ENCODE results near the gene SMIM26. TPM values are rescaled to one million over a fixed set of nuclear protein-coding genes. Genes with fewer than 3 reads are reported as not detected.

The SMIM26 gene
- total RNA-seq, 1 experiment from 2014 or later = 105 TPM

DNA sequence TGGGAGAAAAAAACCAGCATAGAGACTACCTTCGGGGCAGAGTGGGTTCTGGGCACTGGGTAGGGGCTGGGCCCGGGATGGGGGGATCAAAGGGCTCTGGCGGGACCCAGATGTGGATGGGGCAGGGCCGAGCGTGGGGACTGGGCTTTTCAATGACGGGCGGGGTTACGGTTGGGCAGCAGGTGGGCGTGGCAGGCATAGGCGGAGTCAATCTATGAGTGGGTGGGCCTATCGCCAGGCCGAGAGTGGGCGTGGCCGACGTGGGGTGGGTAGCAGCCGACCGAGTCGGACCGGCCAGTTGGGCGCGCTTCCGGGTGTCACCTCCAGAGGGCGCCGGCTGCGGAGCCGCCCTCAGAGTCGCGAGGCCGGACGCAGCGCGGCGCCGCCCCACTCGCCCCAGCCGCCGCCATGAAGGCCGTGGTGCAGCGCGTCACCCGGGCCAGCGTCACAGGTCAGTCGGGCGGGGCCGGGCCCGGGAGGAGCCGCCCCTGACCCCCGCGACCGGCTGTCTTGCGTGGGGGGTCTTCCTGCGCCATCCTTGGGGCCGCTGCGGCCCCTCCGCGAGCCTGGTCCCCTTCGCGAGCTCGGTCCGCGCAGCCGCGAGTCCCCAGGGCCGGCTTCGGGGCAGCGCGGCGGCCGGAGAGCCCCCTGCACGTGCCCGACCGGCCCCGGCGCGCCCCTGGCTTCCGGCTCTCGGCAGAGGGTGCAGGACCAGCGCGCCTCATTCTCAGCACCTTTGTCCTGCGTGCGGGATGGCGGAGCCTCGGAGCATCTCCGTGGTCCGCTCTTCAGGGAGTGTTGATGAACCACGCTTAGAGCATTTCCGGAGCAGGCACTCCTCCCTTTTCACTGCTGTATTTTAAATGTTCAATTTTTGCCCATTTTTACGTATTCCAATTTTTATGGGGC, 20.7 kb downstream of the SMIM26 start, which contains the start of gene DTD1:
DTD1 (plus strand) TSS at position 390 of the 909 bp plus-strand sequence; CDS start at position 409, 19 bp downstream.
- POLR2A ChIA-PET (ENCODE audit: unreplicated experiment) = no interaction called here

DNA sequence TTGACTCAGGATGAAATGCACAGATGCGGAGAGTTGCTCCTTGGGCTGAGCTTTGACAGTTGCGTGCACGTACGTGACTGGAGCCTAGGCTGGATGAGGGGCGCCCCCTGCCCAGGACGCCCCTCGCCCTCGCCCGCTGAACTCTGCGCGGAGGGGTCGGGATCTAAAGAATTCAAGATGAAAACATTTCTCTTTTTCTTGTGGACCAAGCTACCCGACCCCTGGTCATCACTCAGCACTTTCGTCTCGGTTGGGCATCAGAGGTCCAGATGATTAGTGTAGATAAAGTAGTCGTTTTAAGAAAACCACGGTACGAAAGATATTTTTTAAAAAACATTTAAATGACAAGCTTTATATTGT, 21.3 kb downstream of the SMIM26 start:
- H3K27ac ChIP-seq = no peak overlapping the region; the same call in 1 of the 2 replicates
- intact Hi-C loops (cut with micrococcal nuclease; ENCODE audit: unreplicated experiment) = no loop called here
- no peak for DNase-seq
- BruUV-seq (replicated peaks) = no TSS peak
- no peak for TF ChIP-seq EZH2 (IDR thresholded peaks at IDR 0.05; ENCODE audit: low read depth)
- peak overlapping the region; percentile 77 for H3K4me2 ChIP-seq
- no peaks in the 10 kb centered on the region for H3K9me3 ChIP-seq (ENCODE audit: insufficient read depth, low read depth)
- no peaks in the 10 kb centered on the region for H3K36me3 ChIP-seq (ENCODE audit: low read depth)
- H3K9me2 ChIP-seq (ENCODE audit: insufficient read depth) = no peaks in the 10 kb centered on the region
- H3K79me2 ChIP-seq (ENCODE audit: low read depth) = peaks cover 30% of the 10 kb centered on the region
- H3K27me3 ChIP-seq (ENCODE audit: insufficient read depth, low read depth) = no peaks in the 10 kb centered on the region
- H3F3A ChIP-seq (ENCODE audit: insufficient read depth, low read depth) = 0 out of 2 replicates have a peak, but pooled peaks cover 3% of the 10 kb centered on the region
- peak overlapping the region; percentile 76; the same call in 1 of the 2 replicates for H2AFZ ChIP-seq
- POLR2A ChIA-PET (ENCODE audit: unreplicated experiment) = no interaction called here
- peak overlapping the region; percentile 50 for H3K4me3 ChIP-seq
- peaks cover 12% of the 10 kb centered on the region; the same call in 1 of the 2 replicates for H3K4me1 ChIP-seq (replicated peaks; ENCODE audit: insufficient read depth)
- H4K20me1 ChIP-seq (ENCODE audit: insufficient read depth) = no peaks in the 10 kb centered on the region; the same call in 1 of the 2 replicates
- CTCF ChIA-PET = no interaction called here

More for the DNA sequence above, 20.7 kb downstream of the SMIM26 start, which contains the start of gene DTD1:
- no peaks in the 10 kb centered on the region for H3K9me2 ChIP-seq (ENCODE audit: insufficient read depth)
- H3K36me3 ChIP-seq (ENCODE audit: low read depth) = no peaks in the 10 kb centered on the region
- no peaks in the 10 kb centered on the region for H3K9me3 ChIP-seq (ENCODE audit: insufficient read depth, low read depth)
- no peak for TF ChIP-seq EZH2 (IDR thresholded peaks at IDR 0.05; ENCODE audit: low read depth)
- peak; percentile 75 for TF ChIP-seq CTCF (conservative IDR thresholded peaks at IDR 0.05)
- peak within 1 kb of the TSS; percentile 50 for H3K4me3 ChIP-seq
- H2AFZ ChIP-seq = peak within 1 kb of the TSS; percentile 76
- H3K27ac ChIP-seq = peak within 1 kb of the TSS; percentile 25
- BruUV-seq (replicated peaks) = no TSS peak
- no peaks in the 10 kb centered on the region for H3K27me3 ChIP-seq (ENCODE audit: insufficient read depth, low read depth)
- no peaks in the 10 kb centered on the region; the same call in 1 of the 2 replicates for H4K20me1 ChIP-seq (ENCODE audit: insufficient read depth)
- peak; percentile 66 to 95 for DNase-seq
- CTCF ChIA-PET = no interaction called here
- H3K79me2 ChIP-seq (ENCODE audit: low read depth) = peaks cover 30% of the 10 kb centered on the region
- 0 out of 2 replicates have a peak, but pooled peaks cover 3% of the 10 kb centered on the region for H3F3A ChIP-seq (ENCODE audit: insufficient read depth, low read depth)
- H3K4me1 ChIP-seq (replicated peaks; ENCODE audit: insufficient read depth) = peaks cover 12% of the 10 kb centered on the region; the same call in 1 of the 2 replicates
- peak within 1 kb of the TSS; percentile 77 for H3K4me2 ChIP-seq
- intact Hi-C loops (cut with micrococcal nuclease; ENCODE audit: unreplicated experiment) = loop anchor here (1.0 kb wide), 1 partner anchor 21 kb away; the partner anchor contains the start of gene SMIM26

GRCh38 chr20:18589941-18590674, 22.9 kb downstream of the SMIM26 start:
- no peaks in the 10 kb centered on the region for H3K36me3 ChIP-seq (ENCODE audit: low read depth)
- no peaks in the 10 kb centered on the region for H3K27me3 ChIP-seq (ENCODE audit: insufficient read depth, low read depth)
- H2AFZ ChIP-seq = no peak overlapping the region
- peaks cover 12% of the 10 kb centered on the region; the same call in 1 of the 2 replicates for H3K4me1 ChIP-seq (replicated peaks; ENCODE audit: insufficient read depth)
- DNase-seq = no peak
- TSS peak; percentile 5 for BruUV-seq (replicated peaks)
- peaks cover 30% of the 10 kb centered on the region for H3K79me2 ChIP-seq (ENCODE audit: low read depth)
- 0 out of 2 replicates have a peak, but pooled peaks cover 3% of the 10 kb centered on the region for H3F3A ChIP-seq (ENCODE audit: insufficient read depth, low read depth)
- no peaks in the 10 kb centered on the region for H3K9me2 ChIP-seq (ENCODE audit: insufficient read depth)
- no peaks in the 10 kb centered on the region; the same call in 1 of the 2 replicates for H4K20me1 ChIP-seq (ENCODE audit: insufficient read depth)
- TF ChIP-seq CTCF (conservative IDR thresholded peaks at IDR 0.05) (no peak), EZH2 (IDR thresholded peaks at IDR 0.05; ENCODE audit: low read depth) (no peak)
- ChIA-PET POLR2A (ENCODE audit: unreplicated experiment) (no interaction called here), CTCF (no interaction called here)
- H3K4me3 ChIP-seq = no peak overlapping the region
- no peaks in the 10 kb centered on the region for H3K9me3 ChIP-seq (ENCODE audit: insufficient read depth, low read depth)
- peak overlapping the region; percentile 77; the same call in 1 of the 2 replicates for H3K4me2 ChIP-seq
- intact Hi-C loops (cut with micrococcal nuclease; ENCODE audit: unreplicated experiment) = no loop called here
- no peak overlapping the region for H3K27ac ChIP-seq

All from PC-9 (cell line).